Panc1 (cell line): ENCODE measurements around the gene FRY. TPM values are rescaled to one million over a fixed set of nuclear protein-coding genes. Genes with fewer than 3 reads are reported as not detected.
A peak's percentile ranks its signal among the peaks of the same experiment; 100 is the strongest.

Experiments
- ATAC-seq: fragments of 200-7000 bp; cut with Tn5 transposase; 2 replicates; pipeline ENCODE4 v1.9.1; 2020; ENCODE audit warnings: mild to moderate bottlenecking, moderate library complexity
- BruUV-seq: library from RNA; stranded (reverse); fragments of 400-500 nt; replicated peaks from 2 replicates; lab custom pipeline; 2021; lab: Mats Ljungman, UMichigan
- CTCF ChIA-PET: fragments of 300-600 bp; sonication (Branson Sonifier 250); formaldehyde crosslinking; loops from one replicate; lab custom pipeline; 2022; ENCODE audit warnings: antibody characterized with exemption; lab: Charles Lee
- POLR2A ChIA-PET: fragments of 300-600 bp; sonication (Branson Sonifier 250); formaldehyde crosslinking; loops from one replicate; lab custom pipeline; 2022; ENCODE audit warnings: antibody characterized with exemption; lab: Charles Lee
- DNase-seq: peaks from one replicate; pipeline ENCODE4 v3.0.0-alpha.2; 2010; ENCODE audit warnings: low read depth, low spot score
- H3K27ac ChIP-seq: 2 replicates; pipeline ENCODE4 v1.5.1; 2011; ENCODE audit warnings: mild to moderate bottlenecking, low read length, inconsistent platforms
- H3K27me3 ChIP-seq: fragments of 200-500 bp; sonication (Bioruptor generic); 2 replicates; pipeline ENCODE4 v1.6.0; 2014; ENCODE audit warnings: low read length, inconsistent platforms; ENCODE audit not compliant: control insufficient read depth, insufficient read depth
- H3K36me3 ChIP-seq: fragments of 200-500 bp; sonication (Bioruptor generic); 2 replicates; pipeline ENCODE4 v1.5.1; 2014; ENCODE audit warnings: inconsistent platforms, mild to moderate bottlenecking, low read length, moderate library complexity; ENCODE audit not compliant: control insufficient read depth, insufficient read depth
- H3K4me1 ChIP-seq: 2 replicates; pipeline ENCODE4 v1.5.1; 2011; ENCODE audit warnings: inconsistent platforms, mild to moderate bottlenecking, low read length, moderate library complexity; ENCODE audit not compliant: control insufficient read depth, insufficient read depth
- H3K4me3 ChIP-seq, 2 experiments: 2 replicates each; pipeline ENCODE4 v1.5.1; 2011 to 2012; ENCODE audit warnings: low read depth in 2 of 2, low read length in 2 of 2, mild to moderate bottlenecking in 2 of 2, inconsistent platforms in 1 of 2, moderate library complexity in 1 of 2
- H3K9me3 ChIP-seq: fragments of 200-500 bp; sonication (Bioruptor generic); 2 replicates; pipeline ENCODE4 v1.5.1; 2014; ENCODE audit warnings: low read depth, mild to moderate bottlenecking, inconsistent platforms, low read length, moderate library complexity; ENCODE audit not compliant: control insufficient read depth, insufficient read depth
- CTCF ChIP-seq: fragments of 450-650 bp; IDR thresholded peaks from 2 replicates; pipeline ENCODE4 v1.5.1; 2017; ENCODE audit warnings: mild to moderate bottlenecking
- POLR2AphosphoS5 ChIP-seq: IDR thresholded peaks from 2 replicates; pipeline ENCODE4 v1.6.1; 2012; ENCODE audit warnings: mild to moderate bottlenecking, low read depth, low read length, moderate library complexity
- REST ChIP-seq, 2 experiments: IDR thresholded peaks; 2 replicates each; pipeline ENCODE4 v1.6.1; 2011 to 2012; ENCODE audit warnings: low read depth in 2 of 2, control low read depth in 1 of 2, low read length in 1 of 2, mild to moderate bottlenecking in 1 of 2, moderate library complexity in 1 of 2; ENCODE audit not compliant: insufficient read depth in 1 of 2
- SIN3A ChIP-seq: IDR thresholded peaks from 2 replicates; pipeline ENCODE4 v1.6.1; 2012; ENCODE audit warnings: low read depth, mild to moderate bottlenecking, low read length, moderate library complexity, borderline replicate concordance; ENCODE audit not compliant: insufficient read depth
- TCF7L2 ChIP-seq: IDR thresholded peaks from 2 replicates; pipeline ENCODE4 v1.6.1; 2011; ENCODE audit warnings: mild to moderate bottlenecking, low read depth, low read length, inconsistent platforms
- in situ Hi-C: cut with HindIII; loops from 2 replicates; pipeline ENCODE4 v1.10.0; 2016; ENCODE audit warnings: low sequenced_read_pairs, low pct_unique_long_range_greater_than_20kb
- intact Hi-C: fragments of 100-400 bp; cut with micrococcal nuclease; formaldehyde crosslinking; loops from one replicate; pipeline ENCODE4 v1.10.0; 2022; ENCODE audit not compliant: unreplicated experiment
- total RNA-seq: library from RNA; stranded (reverse); gene quantifications from one replicate; pipeline ENCODE4 v1.2.1, GENCODE V29; 2021; ENCODE audit not compliant: unreplicated experiment

The FRY gene
- total RNA-seq, 1 experiment from 2014 or later: 0.18 TPM

DNA sequence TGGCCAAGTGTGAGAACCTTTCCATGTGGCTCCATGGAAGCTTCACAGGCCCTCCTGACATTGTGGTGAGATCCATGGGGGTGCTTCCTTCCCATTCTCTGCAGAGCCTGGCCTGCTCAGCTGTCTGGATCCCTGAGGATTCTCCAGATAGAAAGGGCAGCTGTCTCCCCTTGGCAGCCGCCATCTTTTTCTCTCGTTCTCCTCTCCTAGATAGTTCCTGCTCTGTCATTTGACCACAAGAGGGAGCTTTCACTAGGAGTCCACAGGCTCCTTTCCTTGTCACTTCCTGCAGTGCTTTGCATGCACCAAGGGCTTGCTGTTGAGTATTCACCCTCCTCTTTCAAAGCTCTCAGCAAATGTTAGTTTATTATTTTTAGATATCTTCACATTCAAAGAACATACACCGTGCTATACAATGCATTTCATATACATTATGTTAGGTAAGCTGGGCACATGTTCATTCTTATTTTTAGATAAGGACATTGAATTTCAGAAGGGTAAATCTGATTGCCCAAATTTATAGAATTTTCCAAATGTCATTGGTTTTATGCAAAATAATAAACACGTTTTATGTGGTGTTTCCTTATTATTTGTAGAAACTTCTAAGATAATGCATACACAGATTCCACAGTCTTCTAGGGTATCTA is 133.2 kb downstream of the FRY start:
- DNase-seq (no peak), ATAC-seq (peak; percentile 92)
- no TSS peak for BruUV-seq
- H3K27me3 ChIP-seq: no peaks in the 10 kb centered on the region
- no peaks in the 10 kb centered on the region for H3K9me3 ChIP-seq
- H3K4me1 ChIP-seq: no peaks in the 10 kb centered on the region
- CTCF ChIA-PET: interaction anchor here (0.6 kb wide), 2 partner anchors 13 to 19 kb away, joined by 3 to 4 read pairs; no protein-coding TSS in a partner anchor
- no peak overlapping the region for H3K27ac ChIP-seq
- POLR2A ChIA-PET: no interaction called here
- H3K4me3 ChIP-seq: no peak overlapping the region
- no peaks in the 10 kb centered on the region for H3K36me3 ChIP-seq
- TF ChIP-seq POLR2AphosphoS5: no peak
- peak; percentile 68 for TF ChIP-seq CTCF
- TF ChIP-seq REST (IDR thresholded peaks at IDR 0.05; ENCODE audit: insufficient read depth in 1 of 2, low read depth in 2 of 2, low read length in 1 of 2): no peak
- in situ Hi-C loops (no loop called here), intact Hi-C loops (no loop called here)

DNA sequence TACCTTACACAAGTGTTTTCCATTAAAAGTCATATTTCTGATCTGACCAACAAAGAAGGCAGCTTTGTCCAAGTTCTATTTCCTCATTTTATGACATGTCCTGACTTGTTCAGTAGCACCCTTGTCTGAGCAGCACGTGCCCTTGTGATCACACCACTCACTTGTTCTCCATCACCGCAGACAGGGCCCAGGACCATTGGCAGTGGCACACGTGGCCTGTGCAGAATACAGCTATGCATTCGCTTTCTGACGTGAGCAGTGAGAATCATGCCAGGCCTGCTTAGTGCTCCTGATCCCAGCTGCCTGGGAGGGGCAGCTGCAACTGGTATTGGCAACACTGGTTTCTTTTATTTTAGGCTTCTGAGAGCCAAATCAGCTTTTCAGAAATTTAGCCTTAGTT is 134.2 kb downstream of the FRY start:
- ChIA-PET POLR2A (no interaction called here), CTCF (interaction anchor here (0.5 kb wide), 1 partner anchor 68 kb away, joined by 7 read pairs; no protein-coding TSS in a partner anchor)
- Histone ChIP-seq H3K4me1 (no peaks in the 10 kb centered on the region), H3K36me3 (no peaks in the 10 kb centered on the region), H3K27ac (no peak overlapping the region), H3K9me3 (no peaks in the 10 kb centered on the region), H3K4me3 (no peak overlapping the region), H3K27me3 (no peaks in the 10 kb centered on the region)
- no TSS peak for BruUV-seq
- in situ Hi-C loops (no loop called here), intact Hi-C loops (no loop called here)
- no peak for DNase-seq
- no peak for ATAC-seq
- TF ChIP-seq POLR2AphosphoS5: no peak

DNA sequence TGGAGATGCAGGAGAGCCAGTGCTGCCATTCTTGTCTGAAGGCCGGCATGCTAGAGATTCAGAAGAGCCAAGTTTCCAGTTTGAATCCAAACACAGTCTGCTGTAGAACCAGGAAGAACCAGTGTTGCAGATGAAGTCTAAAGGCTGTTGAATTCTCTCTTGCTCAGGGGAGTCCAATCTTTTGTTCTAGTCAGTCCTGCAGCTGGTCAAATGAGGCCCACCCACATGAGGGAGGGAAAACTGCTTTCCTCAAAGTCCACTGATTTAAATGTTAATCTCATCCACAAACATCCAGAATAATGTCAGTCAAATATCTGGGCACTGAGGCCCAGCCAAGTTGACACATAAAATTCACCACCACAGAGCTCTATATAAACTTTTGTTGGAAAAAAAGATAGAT is 136.6 kb downstream of the FRY start:
- ATAC-seq: no peak
- no peaks in the 10 kb centered on the region for H3K27me3 ChIP-seq
- TF ChIP-seq SIN3A (no peak), POLR2AphosphoS5 (no peak), TCF7L2 (no peak), REST (IDR thresholded peaks at IDR 0.05; ENCODE audit: insufficient read depth in 1 of 2, low read depth in 2 of 2, low read length in 1 of 2) (no peak), CTCF (no peak)
- H3K9me3 ChIP-seq: no peaks in the 10 kb centered on the region
- no peak for DNase-seq
- H3K4me3 ChIP-seq: no peak overlapping the region
- in situ Hi-C loops: no loop called here
- intact Hi-C loops: no loop called here
- CTCF ChIA-PET: no interaction called here
- H3K4me1 ChIP-seq: no peaks in the 10 kb centered on the region
- no peak overlapping the region for H3K27ac ChIP-seq
- no TSS peak for BruUV-seq
- H3K36me3 ChIP-seq: no peaks in the 10 kb centered on the region
- POLR2A ChIA-PET: no interaction called here
